H9 (cell line): ENCODE measurements around the gene RSPRY1. TPM values are rescaled to one million over a fixed set of nuclear protein-coding genes. Genes with fewer than 3 reads are reported as not detected.

Experiments
- DNase-seq: peaks from one replicate; pipeline ENCODE4 v3.0.0-alpha.2; 2017
- H2AFZ ChIP-seq: one replicate; pipeline ENCODE4 v1.6.1; 2013; ENCODE audit warnings: mild to moderate bottlenecking, low read length, control low read depth, moderate library complexity
- H2AK5ac ChIP-seq: 2 replicates; pipeline ENCODE4 v1.6.1; 2013; ENCODE audit warnings: low read length, control low read depth, mixed read lengths; ENCODE audit not compliant: insufficient read length
- H2BK120ac ChIP-seq: one replicate; pipeline ENCODE4 v1.6.1; 2013; ENCODE audit warnings: low read depth, mild to moderate bottlenecking, low read length, control low read depth, inconsistent platforms; ENCODE audit not compliant: poor library complexity, severe bottlenecking
- H2BK12ac ChIP-seq: 2 replicates; pipeline ENCODE4 v1.6.1; 2013; ENCODE audit warnings: low read length, control low read depth, mixed read lengths, low read depth; ENCODE audit not compliant: insufficient read length
- H2BK15ac ChIP-seq: 2 replicates; pipeline ENCODE4 v1.6.1; 2013; ENCODE audit warnings: low read depth, low read length, control low read depth
- H2BK20ac ChIP-seq: one replicate; pipeline ENCODE4 v1.6.1; 2013; ENCODE audit warnings: low read depth, mild to moderate bottlenecking, low read length, control low read depth, inconsistent platforms; ENCODE audit not compliant: poor library complexity, severe bottlenecking
- H2BK5ac ChIP-seq: 2 replicates; pipeline ENCODE4 v1.6.1; 2013; ENCODE audit warnings: low read length, control low read depth, mixed read lengths; ENCODE audit not compliant: insufficient read length
- H3K14ac ChIP-seq: 2 replicates; pipeline ENCODE4 v1.6.1; 2013; ENCODE audit warnings: low read length, control low read depth; ENCODE audit not compliant: insufficient read depth
- H3K18ac ChIP-seq: 2 replicates; pipeline ENCODE4 v1.6.1; 2013; ENCODE audit warnings: low read depth, mild to moderate bottlenecking, mixed read lengths, low read length, control low read depth; ENCODE audit not compliant: insufficient read length
- H3K23ac ChIP-seq: 2 replicates; pipeline ENCODE4 v1.6.1; 2013; ENCODE audit warnings: low read length, control low read depth, mixed read lengths, low read depth; ENCODE audit not compliant: insufficient read length
- H3K23me2 ChIP-seq: 2 replicates; pipeline ENCODE4 v1.6.1; 2013; ENCODE audit warnings: low read depth, mild to moderate bottlenecking, mixed read lengths, low read length, control low read depth; ENCODE audit not compliant: insufficient read length, poor library complexity, severe bottlenecking
- H3K27ac ChIP-seq: 2 replicates; pipeline ENCODE4 v1.5.1; 2013; ENCODE audit warnings: low read length, control low read depth, mixed read lengths, low read depth; ENCODE audit not compliant: insufficient read length
- H3K27me3 ChIP-seq: 2 replicates; pipeline ENCODE4 v1.6.1; 2013; ENCODE audit warnings: low read length, control low read depth, inconsistent platforms; ENCODE audit not compliant: insufficient read depth
- H3K4ac ChIP-seq: 2 replicates; pipeline ENCODE4 v1.6.1; 2013; ENCODE audit warnings: low read depth, mild to moderate bottlenecking, control low read depth, inconsistent platforms, low read length, moderate library complexity
- H3K4me1 ChIP-seq: 2 replicates; pipeline ENCODE4 v1.6.1; 2013; ENCODE audit warnings: low read length, control low read depth, inconsistent platforms; ENCODE audit not compliant: insufficient read depth
- H3K4me2 ChIP-seq: 2 replicates; pipeline ENCODE4 v1.6.1; 2013; ENCODE audit warnings: low read length, control low read depth, mixed read lengths; ENCODE audit not compliant: insufficient read length, insufficient read depth
- H3K56ac ChIP-seq: 2 replicates; pipeline ENCODE4 v1.6.1; 2013; ENCODE audit warnings: low read depth, mild to moderate bottlenecking, mixed read lengths, low read length, control low read depth; ENCODE audit not compliant: insufficient read length
- H3K79me1 ChIP-seq: 2 replicates; pipeline ENCODE4 v1.6.1; 2013; ENCODE audit warnings: low read depth, mild to moderate bottlenecking, moderate library complexity, low read length, control low read depth, inconsistent platforms; ENCODE audit not compliant: insufficient read depth, poor library complexity, severe bottlenecking
- H3K79me2 ChIP-seq: 2 replicates; pipeline ENCODE4 v1.6.1; 2013; ENCODE audit warnings: low read length, control low read depth, inconsistent platforms; ENCODE audit not compliant: insufficient read depth
- H3K9ac ChIP-seq: 2 replicates; pipeline ENCODE4 v1.6.1; 2013; ENCODE audit warnings: low read length, control low read depth, mixed read lengths; ENCODE audit not compliant: insufficient read length; ENCODE audit errors: extremely low read depth
- H3K9me3 ChIP-seq: one replicate; pipeline ENCODE4 v1.6.1; 2013; ENCODE audit warnings: low read depth, low read length, inconsistent platforms; ENCODE audit not compliant: control insufficient read depth
- H3T11ph ChIP-seq: one replicate; pipeline ENCODE4 v1.6.1; 2013; ENCODE audit warnings: mild to moderate bottlenecking, low read length, control low read depth, inconsistent platforms
- H4K20me1 ChIP-seq: one replicate; pipeline ENCODE4 v1.6.1; 2013; ENCODE audit not compliant: control insufficient read depth, insufficient read length, insufficient read depth
- H4K5ac ChIP-seq: 2 replicates; pipeline ENCODE4 v1.6.1; 2013; ENCODE audit warnings: low read depth, mild to moderate bottlenecking, mixed read lengths, low read length, control low read depth; ENCODE audit not compliant: insufficient read length
- H4K8ac ChIP-seq: replicated peaks from 2 replicates; pipeline ENCODE4 v1.6.1; 2013; ENCODE audit warnings: low read length, control low read depth, mixed read lengths, low read depth; ENCODE audit not compliant: insufficient read length
- H4K91ac ChIP-seq: 2 replicates; pipeline ENCODE4 v1.6.1; 2013; ENCODE audit warnings: low read depth, mild to moderate bottlenecking, moderate library complexity, mixed read lengths, low read length, control low read depth; ENCODE audit not compliant: insufficient read length
- H3K27ac Mint-ChIP-seq, 3 experiments: 2 replicates in 2 of 3; 3 replicates in 1 of 3; pipeline ENCODE4 v1.8.0; 2020 to 2021; ENCODE audit warnings: mixed read lengths in 3 of 3, mild to moderate bottlenecking in 1 of 3, moderate library complexity in 1 of 3
- H3K27me3 Mint-ChIP-seq: 2 replicates; pipeline ENCODE4 v1.8.0; 2021; ENCODE audit warnings: low read depth, mild to moderate bottlenecking, moderate library complexity, mixed read lengths
- H3K36me3 Mint-ChIP-seq, 3 experiments: 2 replicates in 2 of 3; 3 replicates in 1 of 3; pipeline ENCODE4 v1.8.0; 2020 to 2021; ENCODE audit warnings: low read depth in 3 of 3, mixed read lengths in 3 of 3; ENCODE audit not compliant: insufficient read depth in 1 of 3
- H3K4me1 Mint-ChIP-seq, 2 experiments: 2 replicates each; pipeline ENCODE4 v1.8.0; 2020; ENCODE audit warnings: mixed read lengths in 2 of 2
- H3K4me3 Mint-ChIP-seq, 2 experiments: 2 replicates in 1 of 2; 3 replicates in 1 of 2; pipeline ENCODE4 v1.8.0; 2020 to 2021; ENCODE audit warnings: mild to moderate bottlenecking in 2 of 2, mixed read lengths in 2 of 2, moderate library complexity in 1 of 2
- H3K9me3 Mint-ChIP-seq, 2 experiments: 2 replicates in 1 of 2; 3 replicates in 1 of 2; pipeline ENCODE4 v1.8.0; 2020; ENCODE audit warnings: mild to moderate bottlenecking in 2 of 2, mixed read lengths in 2 of 2, moderate library complexity in 1 of 2
- CTCF ChIP-seq: fragments of 200-600 bp; sonication (generic); conservative IDR thresholded peaks from 3 replicates; pipeline ENCODE4 v1.8.0; 2021; ENCODE audit warnings: antibody characterized with exemption, mild to moderate bottlenecking
- WGBS: extraction: QIAGEN DNeasy Blood & Tissue Kit; methylation state at CpG from one replicate; pipeline ENCODE4 v1.1.7; 2013; ENCODE audit warnings: missing lambda C conversion rate, low lambda C conversion rate, mixed read lengths; ENCODE audit not compliant: insufficient read length; ENCODE audit errors: extremely low coverage; 5-methylcytosine and 5-hydroxymethylcytosine counted together
- total RNA-seq: library from RNA; stranded (reverse); gene quantifications from 2 replicates; pipeline ENCODE4 v1.2.1, GENCODE V29; 2021

Gene RSPRY1
- total RNA-seq, 1 experiment from 2014 or later: 36.1 TPM

- no peaks in the 10 kb centered on the region for H3K23me2 ChIP-seq
- H3K14ac ChIP-seq: no peak overlapping the region
- peaks cover 18 to 62% (median 51%) of the 10 kb centered on the region in 3 experiments for H3K36me3 Mint-ChIP-seq
- no peak overlapping the region for H2BK20ac ChIP-seq
- no peak overlapping the region; a peak in 1 of 7 replicates for H3K27ac Mint-ChIP-seq
- no CpG with 5 or more reads among the region's 8 CpGs for WGBS
- no peak overlapping the region for H2BK12ac ChIP-seq
- H4K91ac ChIP-seq: no peak overlapping the region
- no peak overlapping the region for H3K27ac ChIP-seq
- no peak overlapping the region for H2BK120ac ChIP-seq
- H3T11ph ChIP-seq: no peak overlapping the region
- no peak overlapping the region for H2AK5ac ChIP-seq
- no peaks in the 10 kb centered on the region for H3K4me1 ChIP-seq
- no peaks in the 10 kb centered on the region for H3K79me1 ChIP-seq
- H3K27me3 Mint-ChIP-seq: no peaks in the 10 kb centered on the region
- H3K9me3 Mint-ChIP-seq: no peaks in the 10 kb centered on the region
- no peak overlapping the region for H3K9ac ChIP-seq
- H3K4me1 Mint-ChIP-seq: no peaks in the 10 kb centered on the region
- H3K4me3 Mint-ChIP-seq: no peak overlapping the region
- H2BK15ac ChIP-seq: no peak overlapping the region
- no peak overlapping the region for H3K4me2 ChIP-seq
- H3K4ac ChIP-seq: no peak overlapping the region
- no peak overlapping the region for H2AFZ ChIP-seq
- H3K79me2 ChIP-seq: no peaks in the 10 kb centered on the region
- no peak overlapping the region for H3K18ac ChIP-seq
- H3K27me3 ChIP-seq: no peaks in the 10 kb centered on the region
- no peak overlapping the region for H4K8ac ChIP-seq
- H4K20me1 ChIP-seq: no peaks in the 10 kb centered on the region
- no peak overlapping the region for H2BK5ac ChIP-seq
- H3K56ac ChIP-seq: no peak overlapping the region
- no peak overlapping the region for H4K5ac ChIP-seq
- no peak overlapping the region for H3K23ac ChIP-seq
- no peaks in the 10 kb centered on the region for H3K9me3 ChIP-seq
- DNase-seq: no peak
- TF ChIP-seq CTCF: no peak
These were observed 49.2 kb downstream of the RSPRY1 start for GRCh38 chr16:57235128-57236021.
